ENCODE data around the gene ALX4.

Gene ALX4

GRCh38 chr11:44267750-44268613 lies 42.0 kb downstream of the ALX4 start:
- DNase-seq (ENCODE audit: low read depth in 2 of 2): no peak

DNA sequence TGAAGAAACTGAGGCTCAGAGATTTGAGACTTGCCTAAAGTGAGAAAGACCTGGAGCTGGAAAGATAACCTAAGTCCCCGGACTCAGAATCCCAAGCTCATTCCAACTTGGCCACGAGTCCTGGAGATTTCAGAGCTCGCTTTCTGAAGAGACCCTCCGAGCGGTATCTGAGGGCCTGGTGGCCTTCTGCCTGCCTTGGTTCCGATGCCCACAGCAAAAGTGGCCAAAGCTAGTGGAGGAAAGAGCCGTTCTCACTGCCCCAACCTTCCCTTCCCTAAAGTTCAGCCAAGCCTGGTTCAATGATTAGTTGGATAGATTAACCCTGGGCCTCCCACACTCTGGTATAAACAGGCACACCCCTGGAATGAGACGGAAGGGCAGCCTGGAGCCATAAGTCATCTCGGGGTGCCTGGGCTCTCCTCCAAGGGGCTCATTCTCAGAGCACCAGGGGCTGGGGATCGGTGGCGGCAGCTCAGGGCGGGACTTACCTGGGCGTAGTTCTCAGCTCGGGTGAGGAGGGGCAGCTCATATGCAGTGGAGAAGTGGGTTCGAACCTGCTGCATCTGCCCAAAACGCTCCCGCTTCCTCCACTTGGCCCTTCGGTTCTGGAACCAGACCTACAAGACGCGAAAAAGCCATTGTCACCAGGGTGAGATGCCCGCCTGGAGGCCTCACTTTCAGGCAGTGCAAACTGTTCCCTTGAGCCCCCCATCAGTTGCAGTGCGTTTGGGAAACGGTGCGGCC lies 42.8 kb downstream of the ALX4 start:
- no peak for DNase-seq (ENCODE audit: low read depth in 2 of 2)

GRCh38 chr11:44266056-44266780 lies 43.7 kb downstream of the ALX4 start:
- DNase-seq (ENCODE audit: low read depth in 2 of 2): no peak

GRCh38 chr11:44264761-44265160 lies 45.2 kb downstream of the ALX4 start:
- DNase-seq (ENCODE audit: low read depth in 2 of 2): no peak

DNA sequence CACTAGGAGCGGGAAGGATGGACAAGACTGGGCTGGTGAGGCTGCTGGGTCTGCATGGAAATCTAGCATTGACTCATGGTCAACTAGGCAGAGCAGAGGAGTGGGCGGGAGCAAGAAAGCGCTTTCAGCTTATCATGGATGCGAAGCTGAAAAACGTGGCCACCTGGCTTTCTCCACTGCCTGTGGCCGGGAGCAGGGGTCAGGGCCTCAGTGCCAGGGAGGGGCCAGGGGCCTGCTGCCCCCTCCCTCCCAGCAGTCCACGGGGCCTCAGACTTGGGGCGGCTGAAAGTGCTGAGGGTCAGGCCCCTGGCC lies 45.5 kb downstream of the ALX4 start:
- no peak for DNase-seq (ENCODE audit: low read depth in 2 of 2)

GRCh38 chr11:44263738-44264437 lies 46.1 kb downstream of the ALX4 start:
- no peak for DNase-seq (ENCODE audit: low read depth in 2 of 2)

- DNase-seq (ENCODE audit: low read depth in 2 of 2): no peak
Measured at GRCh38 chr11:44261800-44262591, 47.9 kb downstream of the ALX4 start.

DNA sequence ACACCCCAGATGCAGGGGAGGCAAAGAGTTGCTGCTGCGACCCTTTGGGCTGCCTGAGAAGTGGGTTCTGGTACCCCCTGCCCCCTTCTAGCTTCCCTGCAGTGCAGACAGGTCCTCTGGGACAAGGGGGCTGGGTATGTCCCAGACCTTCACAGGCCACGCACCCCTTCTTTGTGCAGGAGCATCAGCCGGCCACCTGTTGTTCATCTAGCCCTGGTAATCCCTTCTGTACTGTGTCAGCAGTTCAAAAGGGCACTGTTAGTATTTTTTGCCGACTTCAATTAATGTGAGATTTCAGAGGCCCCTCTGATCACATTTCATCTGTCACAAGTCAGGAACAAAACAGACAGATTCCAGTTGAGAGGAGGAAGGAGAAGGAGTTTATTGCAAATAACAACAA lies 49.9 kb downstream of the ALX4 start:
- no peak for DNase-seq (ENCODE audit: low read depth in 2 of 2)

DNA sequence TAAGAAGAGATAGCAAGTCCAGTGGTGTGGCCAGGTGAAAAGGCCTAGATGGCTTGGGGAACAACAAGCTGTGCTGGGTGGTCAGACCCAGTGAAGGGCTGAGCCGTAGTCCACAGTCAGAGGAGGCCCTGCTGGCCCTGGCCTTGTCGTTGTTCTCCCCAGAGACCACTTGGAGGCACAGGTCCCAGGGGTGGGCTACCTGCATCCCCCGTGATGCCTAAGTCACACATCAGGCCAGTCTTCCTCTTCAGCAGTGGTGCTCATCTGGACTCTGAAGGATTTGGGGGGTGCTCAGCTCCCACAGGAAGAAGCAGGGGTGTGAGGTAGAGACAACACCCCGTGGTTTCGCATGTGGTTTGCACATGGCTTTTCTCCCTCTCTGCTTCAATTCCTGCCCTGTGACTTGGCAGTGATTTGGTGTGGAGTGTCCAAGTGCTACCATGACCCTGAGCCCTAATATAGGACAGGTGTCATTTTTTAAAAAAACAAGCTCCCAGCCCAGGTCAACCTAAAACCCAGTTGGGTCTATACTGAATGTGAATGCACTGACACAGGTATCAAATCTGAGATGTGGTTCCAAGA lies 51.0 kb downstream of the ALX4 start:
- no peak for DNase-seq (ENCODE audit: low read depth in 2 of 2)

DNA sequence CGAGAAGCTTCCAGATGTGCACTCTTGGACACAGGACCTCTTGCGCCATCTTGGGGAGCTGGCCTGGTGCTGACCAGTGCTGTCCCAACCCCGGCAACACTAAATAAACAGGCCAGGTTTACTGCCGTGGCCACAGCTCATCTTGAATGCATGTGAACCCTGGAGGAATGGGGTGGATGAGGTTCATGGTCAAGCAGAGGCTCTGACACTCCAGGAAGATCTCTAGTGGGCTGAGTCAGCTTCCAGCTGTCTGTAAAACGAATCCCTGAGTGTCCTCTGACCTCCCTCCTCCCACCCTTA lies 51.8 kb downstream of the ALX4 start:
- no peak for DNase-seq (ENCODE audit: low read depth in 2 of 2)

- no peak for DNase-seq (ENCODE audit: low read depth in 2 of 2)
Measured at GRCh38 chr11:44257338-44258189, 52.4 kb downstream of the ALX4 start.

GRCh38 chr11:44256673-44257291 lies 53.2 kb downstream of the ALX4 start:
- no peak for DNase-seq (ENCODE audit: low read depth in 2 of 2)

- no peak for DNase-seq (ENCODE audit: low read depth in 2 of 2)
Measured at GRCh38 chr11:44255406-44256071, 54.4 kb downstream of the ALX4 start.

DNA sequence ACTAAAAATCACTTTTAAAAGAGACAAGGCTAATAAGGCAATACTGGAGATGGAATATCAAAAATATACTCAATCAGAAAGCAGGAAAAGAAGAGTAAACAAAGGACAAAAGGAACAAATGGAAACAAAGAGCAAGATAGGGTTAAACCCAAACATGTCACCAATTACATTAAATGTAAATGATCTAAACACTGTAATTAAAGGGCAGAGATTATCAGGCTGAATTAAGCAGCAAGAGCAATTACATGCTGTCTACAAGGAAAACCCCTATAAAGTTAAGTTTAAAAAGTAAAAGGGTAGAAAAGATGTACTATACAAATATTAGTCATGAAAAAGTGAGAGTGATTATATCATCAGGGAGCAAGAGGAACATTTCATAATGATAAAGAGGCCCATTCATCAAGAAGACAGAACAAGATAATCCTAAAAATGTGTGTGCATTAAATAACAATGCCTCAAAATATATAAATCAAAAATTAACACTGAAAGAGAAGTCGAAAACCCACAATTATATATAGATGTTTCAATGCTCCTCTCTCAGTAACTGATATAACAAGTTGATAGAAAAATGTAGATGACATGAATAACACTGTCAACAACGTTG lies 56.8 kb downstream of the ALX4 start:
- no peak for DNase-seq (ENCODE audit: low read depth in 2 of 2)

DNA sequence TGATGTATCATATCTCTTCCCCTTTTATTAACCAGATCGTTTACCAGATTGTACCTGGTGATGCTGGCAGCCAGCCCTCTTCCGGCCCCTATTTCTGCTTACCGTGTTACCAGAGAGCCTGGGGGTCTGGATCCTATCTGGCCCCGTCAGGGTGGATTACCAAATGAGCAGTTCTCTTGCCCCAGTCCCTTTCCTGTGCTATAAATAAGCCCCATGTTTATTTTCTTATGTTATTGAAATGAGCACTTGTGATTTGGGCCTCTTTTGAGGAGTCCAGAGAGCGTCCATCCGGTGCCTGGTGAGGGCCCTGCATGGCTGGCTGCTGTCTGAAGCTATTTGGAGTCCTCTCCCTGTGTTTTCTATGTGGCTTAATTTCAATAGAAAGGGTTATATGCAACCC lies 59.5 kb downstream of the ALX4 start:
- DNase-seq (ENCODE audit: low read depth in 2 of 2): no peak

DNA sequence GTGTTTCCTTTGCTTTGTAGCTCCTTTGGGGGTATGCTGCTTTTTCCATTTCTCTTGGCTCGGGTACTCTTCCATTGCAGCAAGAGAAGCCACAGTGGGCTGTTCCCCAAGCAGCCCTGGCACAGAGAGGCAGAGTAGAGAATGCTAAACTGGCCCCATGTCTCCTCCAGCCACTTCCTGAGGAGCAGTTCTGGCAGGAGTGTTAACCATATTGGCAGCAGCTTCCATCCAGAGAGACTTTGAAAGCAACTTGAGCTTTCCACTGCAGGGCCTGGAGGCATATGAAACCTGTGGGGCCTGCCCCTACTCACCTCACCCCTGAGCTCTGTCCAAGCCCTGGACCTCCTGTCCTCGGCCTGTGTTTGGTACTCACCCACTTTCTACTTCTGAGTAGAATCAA lies 61.8 kb downstream of the ALX4 start:
- DNase-seq (ENCODE audit: low read depth in 2 of 2): no peak

- no peak for DNase-seq (ENCODE audit: low read depth in 2 of 2)
Measured at GRCh38 chr11:44247508-44247907, 62.4 kb downstream of the ALX4 start.

- no peak for DNase-seq (ENCODE audit: low read depth in 2 of 2)
Measured at GRCh38 chr11:44246726-44247125, 63.2 kb downstream of the ALX4 start.
